Lower lobe of right lung (tissue), 2 donors: Measurements from ENCODE around the gene LASP1. TPM values are rescaled to one million over a fixed set of nuclear protein-coding genes. Genes with fewer than 3 reads are reported as not detected.
A peak's percentile ranks its signal among the peaks of the same experiment; 100 is the strongest.
"Not testable (repeated sequence)": the region's sequence is repeated elsewhere in the genome, so short reads cannot be mapped to it uniquely, and the experiment has no call there.

Source experiments
- ATAC-seq, 2 donors: fragments of 200-7000 bp; cut with Tn5 transposase; one replicate each; pipeline ENCODE4 v1.9.1; 2020 to 2022; ENCODE audit warnings: mild to moderate bottlenecking in 2 of 2, moderate library complexity in 2 of 2
- DNase-seq: peaks from one replicate; pipeline ENCODE4 v3.0.0-alpha.2; 2020
- H3K27ac ChIP-seq: fragments of 200-600 bp; one replicate; pipeline ENCODE4 v1.8.0; 2022
- H3K27me3 ChIP-seq: fragments of 200-600 bp; one replicate; pipeline ENCODE4 v1.8.0; 2022; ENCODE audit warnings: low read depth
- H3K36me3 ChIP-seq: fragments of 200-600 bp; one replicate; pipeline ENCODE4 v1.8.0; 2022; ENCODE audit warnings: mild to moderate bottlenecking
- H3K4me1 ChIP-seq: fragments of 200-600 bp; one replicate; pipeline ENCODE4 v1.8.0; 2022
- H3K4me3 ChIP-seq: fragments of 200-600 bp; one replicate; pipeline ENCODE4 v1.8.0; 2022; ENCODE audit warnings: mild to moderate bottlenecking
- H3K9me3 ChIP-seq: fragments of 200-600 bp; one replicate; pipeline ENCODE4 v1.8.0; 2022
- CTCF ChIP-seq: fragments of 200-600 bp; IDR thresholded peaks from one replicate; pipeline ENCODE4 v1.8.0; 2022; ENCODE audit warnings: antibody characterized with exemption, mild to moderate bottlenecking
- intact Hi-C: fragments of 100-400 bp; cut with DNase I; formaldehyde crosslinking; loops from one replicate; pipeline ENCODE4 v1.11.0; 2022
- total RNA-seq: library from RNA; stranded (reverse); fragmentation: NEBNext Ultra II Directional; extraction: Animal tissue kit (Norgen Biotek cat#: 25700); gene quantifications from one replicate; pipeline ENCODE4 v1.2.1, GENCODE V29; 2021
- donor health status: DM: no; HTN: yes; CAD: no; lungs with severe emphysema.

Gene LASP1
- total RNA-seq, 1 donor from 2014 or later = 158 TPM

- H3K4me1 ChIP-seq = peaks cover 25% of the 10 kb centered on the region
- peaks cover 61% of the 10 kb centered on the region for H3K36me3 ChIP-seq
- ATAC-seq = no peak
- no peaks in the 10 kb centered on the region for H3K9me3 ChIP-seq
- H3K4me3 ChIP-seq = no peak overlapping the region
- intact Hi-C loops = no loop called here
- no peak overlapping the region for H3K27ac ChIP-seq
- no peaks in the 10 kb centered on the region for H3K27me3 ChIP-seq
- DNase-seq = no peak
- no peak for TF ChIP-seq CTCF
Measured at GRCh38 chr17:38848939-38849605, 20.8 kb upstream of the LASP1 start.

GRCh38 chr17:38850374-38850773 lies 19.5 kb upstream of the LASP1 start:
- DNase-seq (no peak), ATAC-seq (no peak)
- Histone ChIP-seq H3K9me3 (no peaks in the 10 kb centered on the region), H3K4me3 (no peak overlapping the region), H3K27me3 (no peaks in the 10 kb centered on the region), H3K27ac (no peak overlapping the region), H3K36me3 (peaks cover 61% of the 10 kb centered on the region), H3K4me1 (peaks cover 29% of the 10 kb centered on the region)
- intact Hi-C loops = no loop called here
- TF ChIP-seq CTCF = no peak

- intact Hi-C loops = no loop called here
- peaks cover 29% of the 10 kb centered on the region for H3K4me1 ChIP-seq
- DNase-seq = no peak
- H3K27me3 ChIP-seq = no peaks in the 10 kb centered on the region
- peaks cover 60% of the 10 kb centered on the region for H3K36me3 ChIP-seq
- H3K9me3 ChIP-seq = no peaks in the 10 kb centered on the region
- no peak for TF ChIP-seq CTCF
- ATAC-seq = no peak
- H3K27ac ChIP-seq = no peak overlapping the region
- peak overlapping the region; percentile 70 for H3K4me3 ChIP-seq
Measured at GRCh38 chr17:38851434-38851833, 18.4 kb upstream of the LASP1 start.

- TF ChIP-seq CTCF = no peak
- DNase-seq (no peak), ATAC-seq (peak; percentile 31 to 49)
- Histone ChIP-seq H3K9me3 (no peaks in the 10 kb centered on the region), H3K27ac (peak overlapping the region; percentile 91), H3K36me3 (peaks cover 49% of the 10 kb centered on the region), H3K4me3 (peak overlapping the region; percentile 70), H3K27me3 (no peaks in the 10 kb centered on the region), H3K4me1 (peaks cover 29% of the 10 kb centered on the region)
- intact Hi-C loops = no loop called here
Measured at GRCh38 chr17:38852771-38853291, 17.0 kb upstream of the LASP1 start.

- Histone ChIP-seq H3K4me1 (peaks cover 29% of the 10 kb centered on the region), H3K4me3 (peak within 1 kb of the TSS; percentile 70), H3K27me3 (no peaks in the 10 kb centered on the region), H3K9me3 (no peaks in the 10 kb centered on the region), H3K27ac (peak within 1 kb of the TSS; percentile 91), H3K36me3 (peaks cover 42% of the 10 kb centered on the region)
- no peak for TF ChIP-seq CTCF
- intact Hi-C loops = no loop called here
- DNase-seq = peak; percentile 96
- ATAC-seq = peak; percentile 97
Measured at GRCh38 chr17:38853292-38854219, 16.3 kb upstream of the LASP1 start, which contains the start of gene RPL23. Gene RPL23, minus strand, starts transcription at chr17:38853721. Its CDS starts 11 bp downstream, at chr17:38853710.

GRCh38 chr17:38855101-38855714 lies 14.7 kb upstream of the LASP1 start:
- H3K27ac ChIP-seq, intact Hi-C loops, DNase-seq, H3K9me3 ChIP-seq, H3K4me3 ChIP-seq, ATAC-seq, H3K27me3 ChIP-seq: not testable (repeated sequence)
- H3K4me1 ChIP-seq = peaks cover 29% of the 10 kb centered on the region
- peaks cover 25% of the 10 kb centered on the region for H3K36me3 ChIP-seq
